IMR-90 (cell line): Measurements from ENCODE around the gene AMER2. TPM values are rescaled to one million over a fixed set of nuclear protein-coding genes. Genes with fewer than 3 reads are reported as not detected.

Experiments used
- ATAC-seq: fragments of 200-7000 bp; cut with Tn5 transposase; 2 replicates; pipeline ENCODE4 v1.9.1; 2020; ENCODE audit warnings: low read depth, mild to moderate bottlenecking, moderate library complexity
- BruUV-seq: library from RNA; stranded (reverse); fragments of 400-500 nt; replicated peaks from 2 replicates; lab custom pipeline; 2021; lab: Mats Ljungman, UMichigan
- CTCF ChIA-PET: fragments of 300-600 bp; formaldehyde crosslinking; extraction: SDS; loops from one replicate; lab custom pipeline; 2021; ENCODE audit warnings: antibody characterized with exemption; lab: Yijun Ruan, JAX
- POLR2A ChIA-PET: fragments of 300-600 bp; sonication (Branson Sonifier 250); formaldehyde crosslinking; loops from one replicate; lab custom pipeline; 2022; ENCODE audit warnings: antibody characterized with exemption; ENCODE audit not compliant: unreplicated experiment; lab: Charles Lee
- DNase-seq: peaks from one replicate; pipeline ENCODE4 v3.0.0; 2013
- H2AFZ ChIP-seq: replicated peaks from 2 replicates; pipeline ENCODE3; 2013; ENCODE audit warnings: low read length, mild to moderate bottlenecking; ENCODE audit not compliant: poor library complexity
- H2AK5ac ChIP-seq: 2 replicates; pipeline ENCODE4 v1.6.1; 2013; ENCODE audit warnings: low read depth, low read length, inconsistent platforms
- H2AK9ac ChIP-seq: replicated peaks from 2 replicates; pipeline ENCODE3; 2013; ENCODE audit warnings: mild to moderate bottlenecking, low read depth, low read length, moderate library complexity; ENCODE audit not compliant: poor library complexity
- H2BK120ac ChIP-seq: 2 replicates; pipeline ENCODE4 v1.6.1; 2013; ENCODE audit warnings: low read depth, low read length, inconsistent platforms
- H2BK15ac ChIP-seq: 3 replicates; pipeline ENCODE4 v1.6.1; 2013; ENCODE audit warnings: low read depth, low read length, inconsistent platforms
- H2BK20ac ChIP-seq: 2 replicates; pipeline ENCODE4 v1.6.1; 2013; ENCODE audit warnings: low read depth, mild to moderate bottlenecking, inconsistent platforms, low read length, moderate library complexity
- H2BK5ac ChIP-seq: 2 replicates; pipeline ENCODE4 v1.6.1; 2013; ENCODE audit warnings: mild to moderate bottlenecking, low read depth, low read length, inconsistent platforms; ENCODE audit not compliant: poor library complexity, severe bottlenecking
- H3K14ac ChIP-seq: replicated peaks from 2 replicates; pipeline ENCODE4 v1.6.1; 2013; ENCODE audit warnings: low read depth, low read length, inconsistent platforms
- H3K18ac ChIP-seq: 2 replicates; pipeline ENCODE4 v1.6.1; 2013; ENCODE audit warnings: low read depth, low read length, control low read depth
- H3K23ac ChIP-seq: 2 replicates; pipeline ENCODE4 v1.6.1; 2013; ENCODE audit warnings: low read depth, low read length, inconsistent platforms
- H3K27ac ChIP-seq: 2 replicates; pipeline ENCODE4 v1.5.1; 2013; ENCODE audit warnings: mild to moderate bottlenecking, control low read depth, low read length; ENCODE audit not compliant: insufficient read depth
- H3K27me3 ChIP-seq: 2 replicates; pipeline ENCODE4 v1.6.1; 2013; ENCODE audit warnings: low read length; ENCODE audit not compliant: control insufficient read depth, insufficient read depth
- H3K36me3 ChIP-seq: 2 replicates; pipeline ENCODE4 v1.6.1; 2013; ENCODE audit warnings: low read length, mixed read lengths; ENCODE audit not compliant: control insufficient read depth, insufficient read depth
- H3K4ac ChIP-seq: 2 replicates; pipeline ENCODE4 v1.6.1; 2013; ENCODE audit warnings: low read depth, low read length, inconsistent platforms
- H3K4me1 ChIP-seq: 2 replicates; pipeline ENCODE4 v1.6.1; 2013; ENCODE audit warnings: low read length, mixed read lengths; ENCODE audit not compliant: control insufficient read depth, insufficient read depth
- H3K4me2 ChIP-seq: 2 replicates; pipeline ENCODE4 v1.6.1; 2013; ENCODE audit warnings: low read depth, mild to moderate bottlenecking, control low read depth, low read length, moderate library complexity
- H3K4me3 ChIP-seq: 2 replicates; pipeline ENCODE4 v1.5.1; 2013; ENCODE audit warnings: low read depth, mild to moderate bottlenecking, control low read depth, low read length, moderate library complexity; ENCODE audit not compliant: insufficient read depth
- H3K56ac ChIP-seq: 2 replicates; pipeline ENCODE4 v1.6.1; 2013; ENCODE audit warnings: low read length, inconsistent platforms; ENCODE audit not compliant: insufficient read depth; ENCODE audit errors: extremely low read depth
- H3K79me1 ChIP-seq, 2 experiments: 2 replicates each; pipeline ENCODE4 v1.6.1; 2013; ENCODE audit warnings: low read length in 2 of 2, inconsistent platforms in 1 of 2, low read depth in 1 of 2
- H3K9ac ChIP-seq: 2 replicates; pipeline ENCODE4 v1.6.1; 2013; ENCODE audit warnings: low read depth, low read length, control low read depth
- H3K9me1 ChIP-seq: 2 replicates; pipeline ENCODE4 v1.6.1; 2013; ENCODE audit warnings: low read length, inconsistent platforms; ENCODE audit not compliant: insufficient read depth
- H3K9me3 ChIP-seq: 2 replicates; pipeline ENCODE4 v1.6.1; 2013; ENCODE audit warnings: low read length; ENCODE audit not compliant: control insufficient read depth, insufficient read depth
- H4K20me1 ChIP-seq: 2 replicates; pipeline ENCODE4 v1.6.1; 2013; ENCODE audit warnings: low read length, inconsistent platforms; ENCODE audit not compliant: insufficient read depth
- H4K5ac ChIP-seq: 2 replicates; pipeline ENCODE4 v1.6.1; 2013; ENCODE audit warnings: mild to moderate bottlenecking, low read depth, low read length, control low read depth
- H4K8ac ChIP-seq, 2 experiments: 2 replicates each; pipeline ENCODE4 v1.6.1; 2013; ENCODE audit warnings: low read depth in 2 of 2, low read length in 2 of 2, control low read depth in 1 of 2, inconsistent platforms in 1 of 2
- H4K91ac ChIP-seq: 2 replicates; pipeline ENCODE4 v1.6.1; 2013; ENCODE audit warnings: low read depth, low read length, inconsistent platforms; ENCODE audit not compliant: insufficient read depth
- CHD1 ChIP-seq: IDR thresholded peaks from 2 replicates; pipeline ENCODE4 v1.6.1; 2012; ENCODE audit warnings: low read depth, low read length, improper control_type of control experiment
- ELK1 ChIP-seq: fragments of 150-350 bp; IDR thresholded peaks from 2 replicates; pipeline ENCODE4 v1.6.1; 2016; ENCODE audit warnings: low read depth, mild to moderate bottlenecking, low read length, moderate library complexity, borderline replicate concordance
- FOS ChIP-seq: fragments of 150-350 bp; IDR thresholded peaks from 2 replicates; pipeline ENCODE4 v1.6.1; 2016; ENCODE audit warnings: low read depth, low read length
- NFE2L2 ChIP-seq: fragments of 150-350 bp; IDR thresholded peaks from 2 replicates; pipeline ENCODE4 v1.6.1; 2016; ENCODE audit warnings: low read depth, mild to moderate bottlenecking, low read length
- RAD21 ChIP-seq: IDR thresholded peaks from 2 replicates; pipeline ENCODE4 v1.6.1; 2012; ENCODE audit warnings: low read length, improper control_type of control experiment
- RCOR1 ChIP-seq: IDR thresholded peaks from 2 replicates; pipeline ENCODE4 v1.6.1; 2012; ENCODE audit warnings: mild to moderate bottlenecking, low read length, improper control_type of control experiment; ENCODE audit not compliant: insufficient replicate concordance
- RFX5 ChIP-seq: IDR thresholded peaks from 2 replicates; pipeline ENCODE4 v1.8.0; 2012; ENCODE audit warnings: low read depth, mild to moderate bottlenecking, low read length, moderate library complexity
- WGBS, 2 experiments: methylation state at CpG; one replicate each; pipeline versions ENCODE4 v1.1.5 to v1.1.7; 2013; ENCODE audit warnings: missing lambda C conversion rate in 2 of 2; ENCODE audit not compliant: insufficient read length in 1 of 2; ENCODE audit errors: extremely low coverage in 2 of 2; 5-methylcytosine and 5-hydroxymethylcytosine counted together
- dilution Hi-C: fragments of 300-500 bp; cut with HindIII; formaldehyde crosslinking; loops from one replicate; pipeline ENCODE4 v1.14.3; 2018; ENCODE audit warnings: low sequenced_read_pairs; ENCODE audit not compliant: unreplicated experiment
- in situ Hi-C: fragments of 300-500 bp; cut with MboI; formaldehyde crosslinking; loops from 3 replicates; pipeline ENCODE4 v1.14.3; 2019; ENCODE audit warnings: low sequenced_read_pairs, inconsistent platforms, mixed read lengths
- intact Hi-C: fragments of 100-400 bp; cut with micrococcal nuclease; formaldehyde crosslinking; loops from 2 replicates; pipeline ENCODE4 v1.10.0; 2022
- polyA plus RNA-seq, 3 experiments: library from polyadenylated mRNA; depleted of rRNA; stranded (reverse); fragments of >200 nt; gene quantifications; 2 replicates each; pipeline ENCODE4 v1.2.3, GENCODE V29; 2012; ENCODE audit warnings: low replicate concordance in 1 of 3
- total RNA-seq: library from RNA; depleted of rRNA; stranded (reverse); fragments of >200 nt; gene quantifications from 2 replicates; pipeline ENCODE4 v1.2.3, GENCODE V29; 2012
- TF ChIP-seq, protein P1 (sequence below): fragments of 150-350 bp; IDR thresholded peaks from 2 replicates; pipeline ENCODE4 v1.6.1; 2017; ENCODE audit warnings: mild to moderate bottlenecking, antibody characterized with exemption, low read length, low read depth

Gene AMER2
- total and polyA plus RNA-seq, 2 of the 4 experiments (the other 2 are of a cell fraction) = not detected

- Histone ChIP-seq H4K8ac (no peak overlapping the region), H3K14ac (no peak overlapping the region), H3K56ac (no peak overlapping the region), H2BK120ac (no peak overlapping the region), H2AK5ac (no peak overlapping the region), H4K20me1 (no peaks in the 10 kb centered on the region), H2AK9ac (no peak overlapping the region), H3K4me3 (no peak overlapping the region), H3K4me2 (no peak overlapping the region), H3K23ac (no peak overlapping the region), H2BK5ac (no peak overlapping the region), H3K27ac (no peak overlapping the region), H4K5ac (no peak overlapping the region), H3K18ac (no peak overlapping the region), H3K27me3 (peaks cover 7% of the 10 kb centered on the region), H3K9me1 (no peaks in the 10 kb centered on the region), H4K91ac (no peak overlapping the region), H2BK20ac (no peak overlapping the region), H3K9ac (no peak overlapping the region), H3K36me3 (no peaks in the 10 kb centered on the region), H2AFZ (no peak overlapping the region), H3K4me1 (no peaks in the 10 kb centered on the region), H2BK15ac (no peak overlapping the region), H3K4ac (no peak overlapping the region), H3K79me1 (no peaks in the 10 kb centered on the region), H3K9me3 (no peaks in the 10 kb centered on the region)
- intact Hi-C loops = no loop called here
- 10% methylated on average over 2 of the region's 8 CpGs; no CpG with 5 or more reads in 1 of the 2 experiments for WGBS, 2 experiments
- ChIA-PET CTCF (no interaction called here), POLR2A (no interaction called here)
- in situ Hi-C loops = no loop called here
- DNase-seq = no peak
- dilution Hi-C loops = no loop called here
- no peak for ATAC-seq
- no peak for TF ChIP-seq FOS
- no peak for TF ChIP-seq ELK1
- no peak for TF ChIP-seq RCOR1
- no peak for TF ChIP-seq RFX5
- no peak for TF ChIP-seq NFE2L2
- no peak for TF ChIP-seq RAD21
- TF ChIP-seq, protein P1, sequence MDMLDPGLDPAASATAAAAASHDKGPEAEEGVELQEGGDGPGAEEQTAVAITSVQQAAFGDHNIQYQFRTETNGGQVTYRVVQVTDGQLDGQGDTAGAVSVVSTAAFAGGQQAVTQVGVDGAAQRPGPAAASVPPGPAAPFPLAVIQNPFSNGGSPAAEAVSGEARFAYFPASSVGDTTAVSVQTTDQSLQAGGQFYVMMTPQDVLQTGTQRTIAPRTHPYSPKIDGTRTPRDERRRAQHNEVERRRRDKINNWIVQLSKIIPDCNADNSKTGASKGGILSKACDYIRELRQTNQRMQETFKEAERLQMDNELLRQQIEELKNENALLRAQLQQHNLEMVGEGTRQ = no peak
- TF ChIP-seq CHD1 = no peak
- no TSS peak for BruUV-seq
Observed at GRCh38 chr13:25192489-25192888, 20.4 kb upstream of the AMER2 start.
